BJ (cell line): ENCODE measurements around the gene MVB12B. TPM values are rescaled to one million over a fixed set of nuclear protein-coding genes. Genes with fewer than 3 reads are reported as not detected.
A peak's percentile ranks its signal among the peaks of the same experiment; 100 is the strongest.

Source experiments
- CTCF ChIA-PET: fragments of 350-600 bp; formaldehyde crosslinking; extraction: SDS; loops from one replicate; lab custom pipeline; 2021; ENCODE audit warnings: antibody characterized with exemption, inconsistent platforms; lab: Yijun Ruan, JAX
- POLR2A ChIA-PET: fragments of 300-600 bp; sonication (Branson Sonifier 250); formaldehyde crosslinking; extraction: SDS; loops from one replicate; lab custom pipeline; 2021; ENCODE audit warnings: antibody characterized with exemption; lab: Charles Lee
- DNase-seq: peaks from one replicate; pipeline ENCODE4 v3.0.0-alpha.2; 2011; ENCODE audit warnings: low read depth
- H3K27me3 ChIP-seq: 2 replicates; pipeline ENCODE4 v1.6.0; 2011; ENCODE audit warnings: low read length; ENCODE audit not compliant: control insufficient read depth, insufficient read depth
- H3K36me3 ChIP-seq: 2 replicates; pipeline ENCODE4 v1.5.1; 2011; ENCODE audit warnings: low read length; ENCODE audit not compliant: control insufficient read depth, insufficient read depth
- H3K4me3 ChIP-seq: 2 replicates; pipeline ENCODE4 v1.5.1; 2011; ENCODE audit warnings: low read depth, mild to moderate bottlenecking, control low read depth, low read length
- CTCF ChIP-seq: IDR thresholded peaks from 2 replicates; pipeline ENCODE4 v1.5.1; 2011; ENCODE audit warnings: low read depth, mild to moderate bottlenecking, control low read depth, inconsistent platforms, low read length, moderate library complexity; ENCODE audit not compliant: insufficient read depth
- polyA plus RNA-seq: library from polyadenylated mRNA; depleted of rRNA; stranded (reverse); fragments of >200 nt; gene quantifications from 2 replicates; pipeline ENCODE4 v1.2.3, GENCODE V29; 2011

Gene MVB12B
- polyA plus RNA-seq, 1 experiment, result 2.7 TPM

- Histone ChIP-seq H3K36me3 (no peaks in the 10 kb centered on the region), H3K4me3 (no peak overlapping the region), H3K27me3 (peaks cover 10% of the 10 kb centered on the region)
- ChIA-PET POLR2A (no interaction called here), CTCF (interaction anchor here (1.0 to 12.8 kb wide), 4 partner anchors 98 to 200 kb away, joined by 3 to 109 read pairs (median 22); no protein-coding TSS in a partner anchor)
- no peak for TF ChIP-seq CTCF
- no peak for DNase-seq
Observed at GRCh38 chr9:126299706-126300276, 26.8 kb upstream of the MVB12B start.

- ChIA-PET POLR2A (no interaction called here), CTCF (interaction anchor here (1.8 to 12.8 kb wide), 8 partner anchors 7 to 198 kb away, joined by 4 to 109 read pairs (median 14); no protein-coding TSS in a partner anchor)
- H3K36me3 ChIP-seq, result no peaks in the 10 kb centered on the region
- TF ChIP-seq CTCF, result no peak
- DNase-seq, result no peak
- H3K27me3 ChIP-seq, result peaks cover 6% of the 10 kb centered on the region
- no peak overlapping the region for H3K4me3 ChIP-seq
Observed at GRCh38 chr9:126301196-126301595, 25.4 kb upstream of the MVB12B start.

GRCh38 chr9:126301985-126302603, 24.5 kb upstream of the MVB12B start:
- Histone ChIP-seq H3K27me3 (peaks cover 8% of the 10 kb centered on the region), H3K36me3 (no peaks in the 10 kb centered on the region), H3K4me3 (no peak overlapping the region)
- CTCF ChIA-PET, result interaction anchor here (0.7 to 12.8 kb wide), 18 partner anchors 8 to 886 kb away, joined by 3 to 109 read pairs (median 4); no protein-coding TSS in a partner anchor
- peak; percentile 7 for DNase-seq
- POLR2A ChIA-PET, result no interaction called here
- peak; percentile 88 for TF ChIP-seq CTCF

GRCh38 chr9:126302730-126303129, 23.9 kb upstream of the MVB12B start:
- ChIA-PET POLR2A (no interaction called here), CTCF (interaction anchor here (0.7 to 12.8 kb wide), 18 partner anchors 8 to 887 kb away, joined by 3 to 109 read pairs (median 4); no protein-coding TSS in a partner anchor)
- Histone ChIP-seq H3K27me3 (peaks cover 8% of the 10 kb centered on the region), H3K4me3 (no peak overlapping the region), H3K36me3 (no peaks in the 10 kb centered on the region)
- TF ChIP-seq CTCF, result no peak
- no peak for DNase-seq

- CTCF ChIA-PET, result interaction anchor here (1.5 to 12.8 kb wide), 6 partner anchors 12 to 188 kb away, joined by 4 to 109 read pairs (median 15); no protein-coding TSS in a partner anchor
- Histone ChIP-seq H3K36me3 (no peaks in the 10 kb centered on the region), H3K4me3 (no peak overlapping the region), H3K27me3 (peaks cover 5% of the 10 kb centered on the region)
- DNase-seq, result no peak
- POLR2A ChIA-PET, result no interaction called here
- TF ChIP-seq CTCF, result no peak
Observed at GRCh38 chr9:126303488-126303887, 23.1 kb upstream of the MVB12B start.
